HepG2 (cell line): ENCODE data around the gene LRRN3. TPM values are rescaled to one million over a fixed set of nuclear protein-coding genes. Genes with fewer than 3 reads are reported as not detected.

Experiments used
- ATAC-seq: fragments of 200-7000 bp; cut with Tn5 transposase; 3 replicates; pipeline ENCODE4 v1.9.1; 2020; ENCODE audit warnings: mild to moderate bottlenecking, moderate library complexity
- BruUV-seq: library from RNA; stranded (reverse); fragments of 400-500 nt; replicated peaks from 2 replicates; lab custom pipeline; 2021; lab: Mats Ljungman, UMichigan
- CTCF ChIA-PET: fragments of 300-600 bp; formaldehyde crosslinking; extraction: SDS; loops from one replicate; lab custom pipeline; 2021; ENCODE audit warnings: low total read pairs, inconsistent platforms, low intra/inter-chr PET ratio; lab: Yijun Ruan, JAX
- POLR2A ChIA-PET: fragments of 350-600 bp; sonication (Branson Sonifier 250); formaldehyde crosslinking; loops from one replicate; lab custom pipeline; 2020; ENCODE audit warnings: antibody characterized with exemption, inconsistent platforms; lab: Yijun Ruan, JAX
- DNase-seq: peaks from one replicate; pipeline ENCODE4 v3.0.0-alpha.2; 2015; ENCODE audit warnings: low spot score
- FAIRE-seq: peaks from 3 replicates; lab custom pipeline; 2011; peaks lifted over from hg19 to GRCh38; lab: Jason Lieb, UNC
- H2AFZ ChIP-seq: one replicate; pipeline ENCODE4 v1.6.1; 2011; ENCODE audit warnings: low read length, inconsistent platforms
- H3K27ac ChIP-seq: fragments of 300-600 bp; 3 replicates; pipeline ENCODE4 v1.8.0; 2011; ENCODE audit warnings: mixed run types, mild to moderate bottlenecking, mixed read lengths, low read length, inconsistent platforms; ENCODE audit not compliant: insufficient read depth; ENCODE audit errors: extremely low read length
- H3K27me3 ChIP-seq, 2 experiments: fragments of 200-600 bp in 1 of 2; 2 replicates in 1 of 2; 3 replicates in 1 of 2; pipeline versions ENCODE4 v1.6.0 to v1.8.0; 2011; ENCODE audit warnings: low read length in 2 of 2, mild to moderate bottlenecking in 2 of 2, moderate library complexity in 2 of 2, inconsistent platforms in 1 of 2; ENCODE audit not compliant: insufficient read depth in 2 of 2, control insufficient read depth in 1 of 2
- H3K36me3 ChIP-seq, 2 experiments: fragments of 200-600 bp in 1 of 2; replicated peaks in 1 of 2; 2 replicates in 1 of 2; 3 replicates in 1 of 2; pipeline versions ENCODE4 v1.5.1 to v1.8.0; 2011; ENCODE audit warnings: low read length in 2 of 2, inconsistent platforms in 1 of 2; ENCODE audit not compliant: insufficient read depth in 2 of 2, control insufficient read depth in 1 of 2
- H3K4me1 ChIP-seq: 2 replicates; pipeline ENCODE4 v1.5.1; 2012; ENCODE audit warnings: low read length, inconsistent platforms; ENCODE audit not compliant: insufficient read depth
- H3K4me2 ChIP-seq: 2 replicates; pipeline ENCODE4 v1.6.0; 2011; ENCODE audit warnings: low read depth, low read length, inconsistent platforms
- H3K4me3 ChIP-seq, 3 experiments: fragments of 200-600 bp in 1 of 3; sonication (generic), shearing (Covaris generic) in 1 of 3; replicated peaks in 1 of 3; 2 replicates each; pipeline ENCODE4 v1.5.1; 2011 to 2016; ENCODE audit warnings: low read length in 3 of 3, inconsistent platforms in 2 of 3, low read depth in 2 of 3, mild to moderate bottlenecking in 2 of 3, control low read depth in 1 of 3, mixed read lengths in 1 of 3; ENCODE audit not compliant: insufficient read depth in 1 of 3
- H3K79me2 ChIP-seq: one replicate; pipeline ENCODE4 v1.6.1; 2011; ENCODE audit warnings: low read length, inconsistent platforms; ENCODE audit not compliant: insufficient read depth
- H3K9ac ChIP-seq: 2 replicates; pipeline ENCODE4 v1.6.0; 2011; ENCODE audit warnings: mild to moderate bottlenecking, low read depth, low read length, inconsistent platforms; ENCODE audit not compliant: insufficient read depth
- H3K9me3 ChIP-seq: 2 replicates; pipeline ENCODE4 v1.5.1; 2012; ENCODE audit warnings: mild to moderate bottlenecking, low read length
- H4K20me1 ChIP-seq: 2 replicates; pipeline ENCODE4 v1.6.0; 2011; ENCODE audit warnings: inconsistent platforms, mild to moderate bottlenecking, low read length, moderate library complexity; ENCODE audit not compliant: insufficient read depth
- BCL6 ChIP-seq: IDR thresholded peaks from 2 replicates; pipeline ENCODE4 v1.6.1; 2016; ENCODE audit warnings: missing genetic modification reagents, missing compliant biosample characterization
- HNRNPUL1 ChIP-seq: fragments of 200-400 bp; formaldehyde crosslinking; IDR thresholded peaks from 2 replicates; pipeline ENCODE4 v1.6.1; 2017; ENCODE audit warnings: low read depth, mild to moderate bottlenecking, low read length, moderate library complexity
- MXI1 ChIP-seq: IDR thresholded peaks from 3 replicates; pipeline ENCODE4 v1.6.1; 2012; ENCODE audit warnings: low read depth, low read length, inconsistent platforms, borderline replicate concordance
- NFYC ChIP-seq: IDR thresholded peaks from 2 replicates; pipeline ENCODE4 v1.6.1; 2016; ENCODE audit warnings: missing genetic modification reagents, missing compliant biosample characterization
- REXO4 ChIP-seq: sonication (generic); formaldehyde crosslinking; IDR thresholded peaks from 2 replicates; pipeline ENCODE4 v1.8.0; 2022; ENCODE audit warnings: missing genetic modification reagents, mild to moderate bottlenecking, borderline replicate concordance
- WIZ ChIP-seq: sonication (generic); formaldehyde crosslinking; IDR thresholded peaks from 2 replicates; pipeline ENCODE4 v1.5.1; 2020; ENCODE audit warnings: mild to moderate bottlenecking, missing genetic modification reagents
- ZNF749 ChIP-seq: sonication (generic); formaldehyde crosslinking; IDR thresholded peaks from 2 replicates; pipeline ENCODE4 v1.8.0; 2022; ENCODE audit warnings: mild to moderate bottlenecking, missing genetic modification reagents, moderate library complexity, borderline replicate concordance
- ZSCAN31 ChIP-seq: sonication (generic); formaldehyde crosslinking; IDR thresholded peaks from 2 replicates; pipeline ENCODE4 v1.5.0; 2020; ENCODE audit warnings: low read depth, mild to moderate bottlenecking, missing genetic modification reagents
- WGBS: methylation state at CpG from one replicate; pipeline ENCODE4 v1.1.6; 2017; ENCODE audit warnings: low lambda C conversion rate; 5-methylcytosine and 5-hydroxymethylcytosine counted together
- in situ Hi-C: cut with HindIII; loops from 2 replicates; pipeline ENCODE4 v1.10.0; 2017; ENCODE audit warnings: low pct_unique_long_range_greater_than_20kb; ENCODE audit not compliant: extremely low pct_ligation_motif_present
- intact Hi-C: fragments of 100-400 bp; cut with micrococcal nuclease; formaldehyde crosslinking; loops from one replicate; pipeline ENCODE4 v1.10.0; 2022; ENCODE audit not compliant: unreplicated experiment
- polyA plus RNA-seq, 8 experiments: library from polyadenylated mRNA; depleted of rRNA in 3 of 8; stranded (reverse) in 7 of 8; unstranded in 1 of 8; fragments of >200 nt; fragmentation: Illumina TruSeq in 4 of 8; extraction: Trizol in 4 of 8; gene quantifications; 2 replicates each; pipeline versions ENCODE4 v1.2.1 to v1.2.3, GENCODE V29; 2011 to 2016; ENCODE audit warnings: low read depth in 4 of 8, missing spikeins in 1 of 8, mixed read lengths in 1 of 8; ENCODE audit not compliant: insufficient read depth in 1 of 8
- total RNA-seq, 5 experiments: library from RNA; depleted of rRNA; stranded (reverse); fragments of >200 nt; fragmentation: Illumina TruSeq; extraction: Trizol; gene quantifications; 2 replicates each; pipeline ENCODE4 v1.2.3, GENCODE V29; 2016; ENCODE audit warnings: low read depth in 1 of 5
- TF ChIP-seq, protein P1 (sequence below): sonication (generic); formaldehyde crosslinking; IDR thresholded peaks from 2 replicates; pipeline ENCODE4 v1.4.0; 2020; ENCODE audit warnings: missing genetic modification reagents
- TF ChIP-seq, protein P2 (sequence below): IDR thresholded peaks from 2 replicates; pipeline ENCODE4 v1.6.1; 2016; ENCODE audit warnings: low read depth, missing genetic modification reagents, missing compliant biosample characterization

The LRRN3 gene
- total and polyA plus RNA-seq, 2 of the 13 experiments (the other 11 are each of a cell fraction or from before 2014, with no cell fraction given): 0.07 TPM; not detected in 1

DNA sequence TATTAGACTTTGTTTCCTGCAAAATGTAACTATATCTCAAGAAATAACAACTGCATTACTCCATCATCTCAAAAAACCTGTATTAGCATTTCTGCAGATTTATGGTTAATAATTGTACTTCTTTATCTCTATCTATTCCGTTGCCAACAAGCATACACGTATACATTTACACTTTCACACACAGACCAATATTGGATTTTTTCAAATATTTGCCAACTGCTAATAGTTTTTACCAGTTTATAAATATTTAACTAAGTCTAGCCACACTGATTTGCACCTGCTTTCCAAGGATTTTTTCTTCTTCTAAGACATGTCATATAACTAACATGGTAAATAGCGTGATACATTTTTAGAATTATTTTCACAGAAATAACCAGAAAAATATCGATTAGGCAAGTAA is 12.2 kb downstream of the LRRN3 start:
- Histone ChIP-seq H2AFZ (no peak overlapping the region), H3K4me2 (no peak overlapping the region), H3K4me3 (no peak overlapping the region), H4K20me1 (no peaks in the 10 kb centered on the region; the same call in 1 of the 2 replicates), H3K27ac (no peak overlapping the region), H3K27me3 (no peaks in the 10 kb centered on the region), H3K9me3 (no peaks in the 10 kb centered on the region), H3K79me2 (no peaks in the 10 kb centered on the region), H3K36me3 (no peaks in the 10 kb centered on the region), H3K4me1 (no peaks in the 10 kb centered on the region), H3K9ac (no peak overlapping the region)
- no peak for DNase-seq
- BruUV-seq: no TSS peak
- WGBS: 49% methylated on average over 4 of the region's 4 CpGs
- ChIA-PET CTCF (no interaction called here), POLR2A (no interaction called here)
- intact Hi-C loops: no loop called here
- TF ChIP-seq, protein P1, sequence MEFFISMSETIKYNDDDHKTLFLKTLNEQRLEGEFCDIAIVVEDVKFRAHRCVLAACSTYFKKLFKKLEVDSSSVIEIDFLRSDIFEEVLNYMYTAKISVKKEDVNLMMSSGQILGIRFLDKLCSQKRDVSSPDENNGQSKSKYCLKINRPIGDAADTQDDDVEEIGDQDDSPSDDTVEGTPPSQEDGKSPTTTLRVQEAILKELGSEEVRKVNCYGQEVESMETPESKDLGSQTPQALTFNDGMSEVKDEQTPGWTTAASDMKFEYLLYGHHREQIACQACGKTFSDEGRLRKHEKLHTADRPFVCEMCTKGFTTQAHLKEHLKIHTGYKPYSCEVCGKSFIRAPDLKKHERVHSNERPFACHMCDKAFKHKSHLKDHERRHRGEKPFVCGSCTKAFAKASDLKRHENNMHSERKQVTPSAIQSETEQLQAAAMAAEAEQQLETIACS (CRISPR knock-in tag): no peak
- TF ChIP-seq BCL6 (CRISPR knock-in tag): peak; percentile 70
- ATAC-seq: no peak
- no peak for FAIRE-seq
- in situ Hi-C loops: no loop called here

DNA sequence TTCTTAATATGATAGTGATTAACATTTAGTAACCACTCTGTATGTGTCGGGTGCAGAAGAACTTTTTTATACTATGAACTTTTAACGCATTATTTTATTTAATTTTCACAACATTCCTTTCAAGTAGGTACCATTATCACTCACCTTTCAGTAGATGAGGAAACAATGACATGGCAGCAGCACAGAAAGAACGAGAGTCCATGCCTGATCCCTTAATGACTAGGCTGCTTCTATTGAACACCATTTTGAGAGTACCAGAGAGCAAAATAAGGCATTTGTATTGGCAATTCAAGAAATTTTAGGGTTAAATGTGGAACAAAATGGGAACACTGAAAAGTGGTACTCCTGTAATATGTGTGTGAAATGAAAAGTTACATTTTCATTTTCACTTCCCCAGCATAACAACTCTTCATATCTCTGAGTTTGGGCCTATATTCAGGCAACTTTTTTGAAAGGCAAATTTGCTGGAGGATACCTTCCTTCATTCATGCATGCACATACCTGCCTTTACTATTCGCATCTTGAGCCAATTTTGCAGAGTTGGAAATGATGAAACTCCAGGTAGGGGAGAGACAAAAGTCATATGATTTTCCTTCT is 12.8 kb downstream of the LRRN3 start:
- Histone ChIP-seq H3K27ac (no peak overlapping the region), H3K4me2 (no peak overlapping the region), H3K36me3 (no peaks in the 10 kb centered on the region), H4K20me1 (no peaks in the 10 kb centered on the region; the same call in 1 of the 2 replicates), H3K4me1 (no peaks in the 10 kb centered on the region), H3K27me3 (no peaks in the 10 kb centered on the region), H2AFZ (no peak overlapping the region), H3K4me3 (no peak overlapping the region), H3K9me3 (no peaks in the 10 kb centered on the region), H3K9ac (no peak overlapping the region), H3K79me2 (no peaks in the 10 kb centered on the region)
- BruUV-seq: no TSS peak
- POLR2A ChIA-PET: no interaction called here
- in situ Hi-C loops (no loop called here), intact Hi-C loops (no loop called here)
- CTCF ChIA-PET: no interaction called here
- no peak for ATAC-seq
- FAIRE-seq: no peak
- DNase-seq: no peak
- 76% methylated on average over 4 of the region's 4 CpGs for WGBS
- TF ChIP-seq ZNF749 (CRISPR knock-in tag) (no peak), HNRNPUL1 (no peak), REXO4 (CRISPR knock-in tag) (no peak), ZSCAN31 (CRISPR knock-in tag) (no peak), WIZ (no peak), MXI1 (no peak), NFYC (CRISPR knock-in tag) (no peak)
- TF ChIP-seq, protein P2, sequence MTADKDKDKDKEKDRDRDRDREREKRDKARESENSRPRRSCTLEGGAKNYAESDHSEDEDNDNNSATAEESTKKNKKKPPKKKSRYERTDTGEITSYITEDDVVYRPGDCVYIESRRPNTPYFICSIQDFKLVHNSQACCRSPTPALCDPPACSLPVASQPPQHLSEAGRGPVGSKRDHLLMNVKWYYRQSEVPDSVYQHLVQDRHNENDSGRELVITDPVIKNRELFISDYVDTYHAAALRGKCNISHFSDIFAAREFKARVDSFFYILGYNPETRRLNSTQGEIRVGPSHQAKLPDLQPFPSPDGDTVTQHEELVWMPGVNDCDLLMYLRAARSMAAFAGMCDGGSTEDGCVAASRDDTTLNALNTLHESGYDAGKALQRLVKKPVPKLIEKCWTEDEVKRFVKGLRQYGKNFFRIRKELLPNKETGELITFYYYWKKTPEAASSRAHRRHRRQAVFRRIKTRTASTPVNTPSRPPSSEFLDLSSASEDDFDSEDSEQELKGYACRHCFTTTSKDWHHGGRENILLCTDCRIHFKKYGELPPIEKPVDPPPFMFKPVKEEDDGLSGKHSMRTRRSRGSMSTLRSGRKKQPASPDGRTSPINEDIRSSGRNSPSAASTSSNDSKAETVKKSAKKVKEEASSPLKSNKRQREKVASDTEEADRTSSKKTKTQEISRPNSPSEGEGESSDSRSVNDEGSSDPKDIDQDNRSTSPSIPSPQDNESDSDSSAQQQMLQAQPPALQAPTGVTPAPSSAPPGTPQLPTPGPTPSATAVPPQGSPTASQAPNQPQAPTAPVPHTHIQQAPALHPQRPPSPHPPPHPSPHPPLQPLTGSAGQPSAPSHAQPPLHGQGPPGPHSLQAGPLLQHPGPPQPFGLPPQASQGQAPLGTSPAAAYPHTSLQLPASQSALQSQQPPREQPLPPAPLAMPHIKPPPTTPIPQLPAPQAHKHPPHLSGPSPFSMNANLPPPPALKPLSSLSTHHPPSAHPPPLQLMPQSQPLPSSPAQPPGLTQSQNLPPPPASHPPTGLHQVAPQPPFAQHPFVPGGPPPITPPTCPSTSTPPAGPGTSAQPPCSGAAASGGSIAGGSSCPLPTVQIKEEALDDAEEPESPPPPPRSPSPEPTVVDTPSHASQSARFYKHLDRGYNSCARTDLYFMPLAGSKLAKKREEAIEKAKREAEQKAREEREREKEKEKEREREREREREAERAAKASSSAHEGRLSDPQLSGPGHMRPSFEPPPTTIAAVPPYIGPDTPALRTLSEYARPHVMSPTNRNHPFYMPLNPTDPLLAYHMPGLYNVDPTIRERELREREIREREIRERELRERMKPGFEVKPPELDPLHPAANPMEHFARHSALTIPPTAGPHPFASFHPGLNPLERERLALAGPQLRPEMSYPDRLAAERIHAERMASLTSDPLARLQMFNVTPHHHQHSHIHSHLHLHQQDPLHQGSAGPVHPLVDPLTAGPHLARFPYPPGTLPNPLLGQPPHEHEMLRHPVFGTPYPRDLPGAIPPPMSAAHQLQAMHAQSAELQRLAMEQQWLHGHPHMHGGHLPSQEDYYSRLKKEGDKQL: no peak
